Keratinocyte (primary cell): ENCODE measurements around the gene DCP1B. TPM values are rescaled to one million over a fixed set of nuclear protein-coding genes. Genes with fewer than 3 reads are reported as not detected.

Experiments
- DNase-seq: peaks from one replicate; pipeline ENCODE4 v3.0.0-alpha.2; 2011; ENCODE audit warnings: low read depth, missing footprints, low spot score
- FAIRE-seq: peaks from 2 replicates; lab custom pipeline; 2011; peaks lifted over from hg19 to GRCh38; lab: Jason Lieb, UNC
- H2AFZ ChIP-seq: 2 replicates; pipeline ENCODE4 v1.6.0; 2012; ENCODE audit warnings: low read length, control low read depth, inconsistent platforms; ENCODE audit not compliant: control insufficient read depth
- H3K27ac ChIP-seq: 2 replicates; pipeline ENCODE4 v1.5.1; 2011; ENCODE audit warnings: low read length; ENCODE audit not compliant: control insufficient read depth, insufficient read depth
- H3K27me3 ChIP-seq: 3 replicates; pipeline ENCODE4 v1.6.0; 2011; ENCODE audit warnings: low read length; ENCODE audit not compliant: control insufficient read depth, insufficient read depth; ENCODE audit errors: extremely low read depth
- H3K36me3 ChIP-seq, 2 experiments: 2 replicates in 1 of 2; 3 replicates in 1 of 2; pipeline ENCODE4 v1.5.1; 2011; ENCODE audit warnings: low read length in 2 of 2, mild to moderate bottlenecking in 1 of 2; ENCODE audit not compliant: control insufficient read depth in 2 of 2, insufficient read depth in 2 of 2; ENCODE audit errors: extremely low read depth in 1 of 2
- H3K4me1 ChIP-seq: 3 replicates; pipeline ENCODE4 v1.5.1; 2011; ENCODE audit warnings: low read length; ENCODE audit not compliant: control insufficient read depth, insufficient read depth; ENCODE audit errors: extremely low read depth
- H3K4me2 ChIP-seq: 3 replicates; pipeline ENCODE4 v1.6.0; 2011; ENCODE audit warnings: low read depth, low read length; ENCODE audit not compliant: control insufficient read depth, insufficient read depth; ENCODE audit errors: extremely low read depth
- H3K4me3 ChIP-seq, 3 experiments: fragments of 200-600 bp in 1 of 3; sonication (generic) in 1 of 3; 2 replicates in 2 of 3; 3 replicates in 1 of 3; pipeline ENCODE4 v1.5.1; 2011 to 2016; ENCODE audit warnings: low read length in 3 of 3, mild to moderate bottlenecking in 3 of 3, control low read depth in 2 of 3, inconsistent platforms in 1 of 3, low read depth in 1 of 3, mixed read lengths in 1 of 3, mixed run types in 1 of 3, moderate library complexity in 1 of 3; ENCODE audit not compliant: control insufficient read depth in 2 of 3, insufficient read depth in 2 of 3; ENCODE audit errors: extremely low read depth in 1 of 3
- H3K79me2 ChIP-seq: 2 replicates; pipeline ENCODE4 v1.6.0; 2012; ENCODE audit warnings: low read length; ENCODE audit not compliant: control insufficient read depth, insufficient read depth
- H3K9ac ChIP-seq: 3 replicates; pipeline ENCODE4 v1.6.0; 2011; ENCODE audit warnings: low read length; ENCODE audit not compliant: control insufficient read depth, insufficient read depth; ENCODE audit errors: extremely low read depth
- H3K9me1 ChIP-seq: 3 replicates; pipeline ENCODE4 v1.6.0; 2011; ENCODE audit warnings: low read length; ENCODE audit not compliant: control insufficient read depth, insufficient read depth; ENCODE audit errors: extremely low read depth
- H3K9me3 ChIP-seq: 2 replicates; pipeline ENCODE4 v1.5.1; 2012; ENCODE audit warnings: low read depth, low read length; ENCODE audit not compliant: control insufficient read depth
- H4K20me1 ChIP-seq: 3 replicates; pipeline ENCODE4 v1.6.0; 2011; ENCODE audit warnings: low read length; ENCODE audit not compliant: control insufficient read depth, insufficient read depth; ENCODE audit errors: extremely low read depth
- EZH2 ChIP-seq: IDR thresholded peaks from one replicate; pipeline ENCODE4 v1.6.1; 2012; ENCODE audit warnings: inconsistent platforms, mild to moderate bottlenecking, low read length, moderate library complexity
- dilution Hi-C: fragments of 300-500 bp; cut with MboI; formaldehyde crosslinking; loops from one replicate; pipeline ENCODE4 v1.7.0; 2020; ENCODE audit warnings: low sequenced_read_pairs; ENCODE audit not compliant: extremely low pct_ligation_motif_present
- polyA plus RNA-seq, 5 experiments: library from polyadenylated mRNA; depleted of rRNA in 3 of 5; stranded (reverse) in 3 of 5; stranded (forward) in 1 of 5; unstranded in 1 of 5; fragments of >200 nt; gene quantifications; 1 replicate in 1 of 5; 2 replicates in 3 of 5; 3 replicates in 1 of 5; pipeline versions ENCODE4 v1.2.1 to v1.2.3, GENCODE V29; 2011 to 2012; ENCODE audit warnings: missing spikeins in 2 of 5, low read depth in 1 of 5, low replicate concordance in 1 of 5
- TF ChIP-seq, protein P1 (sequence below), 3 experiments: IDR thresholded peaks in 1 of 3; conservative IDR thresholded peaks in 1 of 3; optimal IDR thresholded peaks in 1 of 3; 2 replicates in 2 of 3; 3 replicates in 1 of 3; pipeline versions ENCODE3 to v1.5.1; 2011; ENCODE audit warnings: low read length in 3 of 3, mild to moderate bottlenecking in 3 of 3, moderate library complexity in 2 of 3, control low read depth in 1 of 3, inconsistent platforms in 1 of 3; ENCODE audit not compliant: insufficient read depth in 2 of 3; ENCODE audit errors: extremely low read depth in 1 of 3

DCP1B gene
- polyA plus RNA-seq, 1 donor (not counting 4 experiments of a cell fraction or from before 2014, with no cell fraction given): 9.7 TPM

DNA sequence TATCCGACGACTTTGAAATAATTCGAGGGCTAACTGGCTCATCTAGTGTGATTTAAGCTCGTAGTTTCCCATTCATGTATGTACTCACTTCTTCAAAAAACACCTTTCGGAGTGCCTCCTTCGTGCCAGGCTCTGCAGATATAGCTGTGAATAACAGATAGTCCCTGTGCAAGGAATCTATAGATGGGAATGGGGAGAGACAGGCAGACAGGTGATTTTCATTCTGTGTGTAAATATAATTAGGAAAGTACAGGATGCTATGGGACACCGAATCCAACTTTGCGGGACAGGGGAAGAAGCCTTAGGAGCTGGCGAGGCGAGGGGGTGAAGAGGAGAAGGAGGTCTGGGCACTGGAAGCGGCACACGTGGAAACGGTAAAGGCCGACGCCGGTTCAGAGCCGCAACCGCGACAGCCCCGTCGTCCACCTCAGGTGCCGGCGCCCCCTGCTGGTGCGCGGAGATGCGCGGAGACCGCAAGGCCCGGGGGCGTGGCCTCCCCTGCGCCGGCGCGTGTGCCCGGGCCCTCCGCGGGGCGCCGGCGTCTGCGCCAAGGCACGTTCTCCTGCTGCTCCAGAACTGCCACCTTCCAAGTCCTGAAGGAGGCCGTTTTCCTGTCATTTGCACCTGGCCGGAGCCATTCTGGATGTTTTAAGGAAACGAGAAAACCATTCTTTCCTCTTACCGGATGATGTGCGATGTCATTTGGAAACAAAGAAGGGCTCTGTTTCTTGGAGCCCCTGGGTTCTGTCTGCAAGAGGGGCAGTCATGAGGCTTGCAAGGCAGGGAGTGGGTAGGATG lies 30.6 kb upstream of the DCP1B start:
- FAIRE-seq: no peak
- TF ChIP-seq, protein P1, sequence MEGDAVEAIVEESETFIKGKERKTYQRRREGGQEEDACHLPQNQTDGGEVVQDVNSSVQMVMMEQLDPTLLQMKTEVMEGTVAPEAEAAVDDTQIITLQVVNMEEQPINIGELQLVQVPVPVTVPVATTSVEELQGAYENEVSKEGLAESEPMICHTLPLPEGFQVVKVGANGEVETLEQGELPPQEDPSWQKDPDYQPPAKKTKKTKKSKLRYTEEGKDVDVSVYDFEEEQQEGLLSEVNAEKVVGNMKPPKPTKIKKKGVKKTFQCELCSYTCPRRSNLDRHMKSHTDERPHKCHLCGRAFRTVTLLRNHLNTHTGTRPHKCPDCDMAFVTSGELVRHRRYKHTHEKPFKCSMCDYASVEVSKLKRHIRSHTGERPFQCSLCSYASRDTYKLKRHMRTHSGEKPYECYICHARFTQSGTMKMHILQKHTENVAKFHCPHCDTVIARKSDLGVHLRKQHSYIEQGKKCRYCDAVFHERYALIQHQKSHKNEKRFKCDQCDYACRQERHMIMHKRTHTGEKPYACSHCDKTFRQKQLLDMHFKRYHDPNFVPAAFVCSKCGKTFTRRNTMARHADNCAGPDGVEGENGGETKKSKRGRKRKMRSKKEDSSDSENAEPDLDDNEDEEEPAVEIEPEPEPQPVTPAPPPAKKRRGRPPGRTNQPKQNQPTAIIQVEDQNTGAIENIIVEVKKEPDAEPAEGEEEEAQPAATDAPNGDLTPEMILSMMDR (optimal IDR thresholded peaks at IDR 0.05 in 1 of 3, IDR thresholded peaks at IDR 0.05 in 1 of 3, conservative IDR thresholded peaks at IDR 0.05 in 1 of 3; ENCODE audit: extremely low read depth in 1 of 3, insufficient read depth in 2 of 3, low read length in 3 of 3): peak; percentile 73 to 95 (median 90)
- no peak for TF ChIP-seq EZH2
- Histone ChIP-seq H3K9me3 (no peaks in the 10 kb centered on the region), H3K27me3 (peaks cover 19% of the 10 kb centered on the region), H3K9me1 (no peaks in the 10 kb centered on the region), H3K4me1 (peaks cover 9% of the 10 kb centered on the region), H3K4me2 (peak overlapping the region; percentile 84), H3K9ac (no peak overlapping the region), H3K36me3 (no peaks in the 10 kb centered on the region), H3K4me3 (peak overlapping the region in 2 of 3 experiments; percentile 30 to 41), H2AFZ (peak overlapping the region; percentile 85), H4K20me1 (no peaks in the 10 kb centered on the region), H3K27ac (no peak overlapping the region), H3K79me2 (no peaks in the 10 kb centered on the region)
- dilution Hi-C loops: loop anchor here (25.0 kb wide), 1 partner anchor 252 kb away; no protein-coding TSS in a partner anchor
- no peak for DNase-seq

DNA sequence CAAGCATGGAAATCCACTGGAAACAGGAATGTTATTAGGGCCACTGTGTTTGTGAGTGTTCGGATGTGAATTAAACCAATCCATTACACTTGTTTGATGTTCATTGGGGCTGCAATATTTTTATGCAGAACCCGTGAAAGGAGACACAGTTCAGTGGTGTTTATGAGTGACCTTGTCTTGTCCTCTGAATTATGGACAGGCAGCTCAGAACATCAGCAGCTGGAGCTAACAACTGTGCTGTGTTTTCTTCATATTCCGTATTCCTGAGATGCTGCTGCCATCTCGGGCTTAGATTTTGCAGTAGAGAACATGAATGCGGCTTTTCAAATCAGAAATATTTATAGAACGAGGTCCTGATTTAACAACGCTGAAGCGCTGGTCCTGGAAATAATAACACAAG lies 28.2 kb upstream of the DCP1B start:
- Histone ChIP-seq H3K4me3 (no peak overlapping the region), H3K9me3 (no peaks in the 10 kb centered on the region), H3K27me3 (peaks cover 19% of the 10 kb centered on the region), H3K9me1 (no peaks in the 10 kb centered on the region), H3K27ac (no peak overlapping the region), H2AFZ (no peak overlapping the region), H4K20me1 (no peaks in the 10 kb centered on the region), H3K79me2 (no peaks in the 10 kb centered on the region), H3K36me3 (no peaks in the 10 kb centered on the region), H3K4me2 (no peak overlapping the region), H3K4me1 (peaks cover 9% of the 10 kb centered on the region), H3K9ac (no peak overlapping the region)
- dilution Hi-C loops: loop anchor here (25.0 kb wide), 1 partner anchor 255 kb away; no protein-coding TSS in a partner anchor
- no peak for TF ChIP-seq EZH2
- TF ChIP-seq, protein P1 (optimal IDR thresholded peaks at IDR 0.05 in 1 of 3, IDR thresholded peaks at IDR 0.05 in 1 of 3, conservative IDR thresholded peaks at IDR 0.05 in 1 of 3; ENCODE audit: extremely low read depth in 1 of 3, insufficient read depth in 2 of 3, low read length in 3 of 3): no peak
- DNase-seq: no peak
- FAIRE-seq: no peak
